ENCODE data around the gene AJAP1.

- TF ChIP-seq CTCF (IDR thresholded peaks at IDR 0.05), result no peak
- no peak for TF ChIP-seq POLR2A (IDR thresholded peaks at IDR 0.05)
- no peak for TF ChIP-seq EP300 (IDR thresholded peaks at IDR 0.05)
These were observed 39.3 kb upstream of the AJAP1 start for GRCh38 chr1:4615138-4615470.
